ENCODE results near the gene RPL11. TPM values are rescaled to one million over a fixed set of nuclear protein-coding genes. Genes with fewer than 3 reads are reported as not detected.

RPL11 gene
- polyA plus RNA-seq, 1 donor from 2014 or later, result 1,136 TPM

DNA sequence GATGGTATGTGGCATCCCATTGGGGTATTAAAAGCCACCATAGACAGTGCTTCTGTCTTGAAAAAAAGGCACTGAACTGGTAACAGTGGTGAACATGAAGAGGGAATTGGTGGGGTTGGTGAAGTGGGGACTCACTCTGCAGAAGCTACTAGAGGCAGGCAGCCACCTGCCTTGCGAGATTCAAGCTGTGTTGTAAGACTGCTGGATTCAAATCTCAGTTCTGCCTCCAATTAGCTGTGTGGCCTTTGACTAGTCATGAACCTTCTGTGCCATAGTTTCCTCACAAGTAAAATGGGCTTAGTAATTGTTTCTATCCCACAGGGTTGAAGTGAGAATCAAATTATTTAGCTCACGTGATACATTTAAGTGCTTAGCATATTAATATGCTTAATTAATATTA lies 35.1 kb downstream of the RPL11 start:
- no peak for TF ChIP-seq REST (IDR thresholded peaks at IDR 0.05; ENCODE audit: borderline replicate concordance)
- no peak for TF ChIP-seq EZH2 (IDR thresholded peaks at IDR 0.05; ENCODE audit: borderline replicate concordance, insufficient read depth, low read length, poor library complexity, severe bottlenecking)
- TF ChIP-seq, protein P1, sequence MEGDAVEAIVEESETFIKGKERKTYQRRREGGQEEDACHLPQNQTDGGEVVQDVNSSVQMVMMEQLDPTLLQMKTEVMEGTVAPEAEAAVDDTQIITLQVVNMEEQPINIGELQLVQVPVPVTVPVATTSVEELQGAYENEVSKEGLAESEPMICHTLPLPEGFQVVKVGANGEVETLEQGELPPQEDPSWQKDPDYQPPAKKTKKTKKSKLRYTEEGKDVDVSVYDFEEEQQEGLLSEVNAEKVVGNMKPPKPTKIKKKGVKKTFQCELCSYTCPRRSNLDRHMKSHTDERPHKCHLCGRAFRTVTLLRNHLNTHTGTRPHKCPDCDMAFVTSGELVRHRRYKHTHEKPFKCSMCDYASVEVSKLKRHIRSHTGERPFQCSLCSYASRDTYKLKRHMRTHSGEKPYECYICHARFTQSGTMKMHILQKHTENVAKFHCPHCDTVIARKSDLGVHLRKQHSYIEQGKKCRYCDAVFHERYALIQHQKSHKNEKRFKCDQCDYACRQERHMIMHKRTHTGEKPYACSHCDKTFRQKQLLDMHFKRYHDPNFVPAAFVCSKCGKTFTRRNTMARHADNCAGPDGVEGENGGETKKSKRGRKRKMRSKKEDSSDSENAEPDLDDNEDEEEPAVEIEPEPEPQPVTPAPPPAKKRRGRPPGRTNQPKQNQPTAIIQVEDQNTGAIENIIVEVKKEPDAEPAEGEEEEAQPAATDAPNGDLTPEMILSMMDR (IDR thresholded peaks at IDR 0.05; ENCODE audit: poor library complexity, severe bottlenecking), result no peak
- TF ChIP-seq RAD21 (conservative IDR thresholded peaks at IDR 0.05), result no peak
- TF ChIP-seq MXI1 (conservative IDR thresholded peaks at IDR 0.05; ENCODE audit: poor library complexity, severe bottlenecking), result no peak
- no peak for TF ChIP-seq SMC3 (conservative IDR thresholded peaks at IDR 0.05; ENCODE audit: poor library complexity)
- TF ChIP-seq EP300 (conservative IDR thresholded peaks at IDR 0.05; ENCODE audit: poor library complexity, severe bottlenecking), result no peak
- TF ChIP-seq POLR2AphosphoS5 (IDR thresholded peaks at IDR 0.05), result no peak
- TF ChIP-seq TAF1 (IDR thresholded peaks at IDR 0.05; ENCODE audit: low read depth), result no peak
- no peak overlapping the region for H3K9ac ChIP-seq (ENCODE audit: low read length)
- no peak overlapping the region for H3K4me2 ChIP-seq (ENCODE audit: low read length)
- H3K36me3 ChIP-seq (ENCODE audit: insufficient read depth, low read length), result no peaks in the 10 kb centered on the region
- no peaks in the 10 kb centered on the region for H3K27me3 ChIP-seq (ENCODE audit: insufficient read depth, low read depth, low read length)
- no peak overlapping the region for H3K27ac ChIP-seq (ENCODE audit: low read length)
- H3K79me2 ChIP-seq (replicated peaks; ENCODE audit: insufficient read depth, low read length), result no peaks in the 10 kb centered on the region
- no peaks in the 10 kb centered on the region for H3F3A ChIP-seq (ENCODE audit: insufficient read depth, low read length, poor library complexity, severe bottlenecking)
- no peaks in the 10 kb centered on the region for H4K20me1 ChIP-seq (ENCODE audit: insufficient read depth)
- no peaks in the 10 kb centered on the region for H3K9me2 ChIP-seq (ENCODE audit: insufficient read depth, low read length)
- no peaks in the 10 kb centered on the region for H3K9me3 ChIP-seq (ENCODE audit: low read length)
- no peak overlapping the region for H3K4me3 ChIP-seq (ENCODE audit: low read length)
- no peak overlapping the region for H2AFZ ChIP-seq (ENCODE audit: low read depth, low read length)

GRCh38 chr1:23727362-23727811 lies 35.8 kb downstream of the RPL11 start:
- no peak overlapping the region for H3K4me3 ChIP-seq (ENCODE audit: low read length)
- H3K27ac ChIP-seq (ENCODE audit: low read length), result no peak overlapping the region
- no peaks in the 10 kb centered on the region for H3K79me2 ChIP-seq (replicated peaks; ENCODE audit: insufficient read depth, low read length)
- no peaks in the 10 kb centered on the region for H3K27me3 ChIP-seq (ENCODE audit: insufficient read depth, low read depth, low read length)
- H3F3A ChIP-seq (ENCODE audit: insufficient read depth, low read length, poor library complexity, severe bottlenecking), result no peaks in the 10 kb centered on the region
- no peak overlapping the region for H3K9ac ChIP-seq (ENCODE audit: low read length)
- no peaks in the 10 kb centered on the region for H4K20me1 ChIP-seq (ENCODE audit: insufficient read depth)
- H3K9me3 ChIP-seq (ENCODE audit: low read length), result no peaks in the 10 kb centered on the region
- H3K36me3 ChIP-seq (ENCODE audit: insufficient read depth, low read length), result no peaks in the 10 kb centered on the region
- H2AFZ ChIP-seq (ENCODE audit: low read depth, low read length), result no peak overlapping the region
- no peak for TF ChIP-seq RAD21 (conservative IDR thresholded peaks at IDR 0.05)
- no peak for TF ChIP-seq MXI1 (conservative IDR thresholded peaks at IDR 0.05; ENCODE audit: poor library complexity, severe bottlenecking)
- H3K9me2 ChIP-seq (ENCODE audit: insufficient read depth, low read length), result no peaks in the 10 kb centered on the region
- H3K4me2 ChIP-seq (ENCODE audit: low read length), result no peak overlapping the region
